GDM1 (cell line): Measurements from ENCODE around the gene PRODH2.

Experiments used
- DNase-seq: peaks from one replicate; lab custom pipeline; 2025; lab: John Stamatoyannopoulos, UW

PRODH2 gene

DNA sequence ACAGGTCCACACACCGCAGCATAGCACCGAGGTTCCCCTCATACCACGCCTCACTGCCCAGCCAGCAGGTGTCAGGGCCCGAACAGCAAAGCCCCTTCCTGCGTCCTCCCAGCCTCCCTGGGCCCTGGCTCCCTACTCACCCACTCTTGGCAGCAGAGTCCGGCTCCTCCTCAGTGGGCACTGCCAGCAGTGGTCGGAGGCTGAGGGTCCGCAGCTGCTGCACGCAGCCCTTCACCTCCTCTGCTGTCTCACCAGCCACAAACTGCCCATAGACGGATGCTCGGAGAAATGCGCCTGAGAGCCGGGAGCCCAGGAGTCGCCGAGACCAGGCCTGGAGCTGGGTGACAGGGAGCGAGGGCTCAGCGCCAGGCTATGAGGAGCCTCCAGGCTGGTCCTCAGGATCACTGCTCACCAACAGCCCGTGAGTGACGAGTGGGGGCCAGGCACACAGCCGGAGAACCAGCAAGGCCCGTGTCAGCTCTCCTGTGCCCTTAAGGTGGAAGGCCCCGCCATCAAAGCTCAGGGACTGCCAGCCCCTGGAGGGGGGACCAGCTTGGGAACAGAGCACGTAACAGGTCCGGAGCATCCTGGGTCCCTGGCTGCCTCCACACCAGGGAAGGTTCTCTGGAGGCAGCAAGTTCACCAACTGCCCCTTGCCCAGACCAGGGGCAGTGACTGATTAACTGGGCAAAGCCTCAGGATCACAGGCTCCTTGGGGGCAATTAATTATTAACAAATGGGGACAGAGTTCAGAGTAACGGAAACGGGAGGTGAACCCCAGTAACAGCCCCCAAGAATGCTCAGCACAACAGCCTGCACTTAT is at the start of gene PRODH2:
Gene PRODH2 (minus strand): TSS at position 626 of the 823 bp plus-strand sequence. CDS start 40 bp downstream, at position 586.
- DNase-seq = no peak

- DNase-seq = no peak
Measured at GRCh38 chr19:35861640-35862160, 49.1 kb upstream of the PRODH2 start.

DNA sequence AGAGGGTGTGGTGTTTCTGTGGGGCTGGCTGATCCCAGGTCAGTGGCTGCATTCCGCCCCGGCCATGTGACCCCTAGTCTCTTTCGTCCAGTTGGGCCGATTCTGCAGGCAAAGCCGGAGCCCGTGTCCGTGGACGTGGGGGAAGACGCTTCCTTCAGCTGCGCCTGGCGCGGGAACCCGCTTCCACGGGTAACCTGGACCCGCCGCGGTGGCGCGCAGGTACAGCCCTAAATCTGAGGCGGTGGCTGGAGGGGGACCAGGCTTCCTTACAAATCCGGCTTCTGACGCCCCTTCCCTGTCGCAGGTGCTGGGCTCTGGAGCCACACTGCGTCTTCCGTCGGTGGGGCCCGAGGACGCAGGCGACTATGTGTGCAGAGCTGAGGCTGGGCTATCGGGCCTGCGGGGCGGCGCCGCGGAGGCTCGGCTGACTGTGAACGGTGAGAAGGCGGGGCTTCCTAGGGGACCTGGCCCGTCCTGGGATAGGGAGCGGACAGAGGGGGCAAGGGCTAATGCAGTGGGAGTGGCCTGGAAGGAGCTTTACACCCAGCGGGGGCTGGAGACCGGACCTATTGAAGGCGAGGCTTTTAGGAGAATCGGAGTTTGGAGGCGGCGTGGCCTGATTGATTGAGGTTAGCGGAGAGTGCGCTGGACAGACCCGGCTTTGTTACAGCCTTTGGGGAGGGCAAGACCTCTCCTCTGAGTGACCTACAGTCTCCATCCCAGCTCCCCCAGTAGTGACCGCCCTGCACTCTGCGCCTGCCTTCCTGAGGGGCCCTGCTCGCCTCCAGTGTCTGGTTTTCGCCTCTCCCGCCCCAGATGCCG is 48.4 kb upstream of the PRODH2 start:
- no peak for DNase-seq

GRCh38 chr19:35860436-35860817 is 47.8 kb upstream of the PRODH2 start:
- no peak for DNase-seq

GRCh38 chr19:35859414-35859813 is 46.8 kb upstream of the PRODH2 start:
- DNase-seq = no peak

DNA sequence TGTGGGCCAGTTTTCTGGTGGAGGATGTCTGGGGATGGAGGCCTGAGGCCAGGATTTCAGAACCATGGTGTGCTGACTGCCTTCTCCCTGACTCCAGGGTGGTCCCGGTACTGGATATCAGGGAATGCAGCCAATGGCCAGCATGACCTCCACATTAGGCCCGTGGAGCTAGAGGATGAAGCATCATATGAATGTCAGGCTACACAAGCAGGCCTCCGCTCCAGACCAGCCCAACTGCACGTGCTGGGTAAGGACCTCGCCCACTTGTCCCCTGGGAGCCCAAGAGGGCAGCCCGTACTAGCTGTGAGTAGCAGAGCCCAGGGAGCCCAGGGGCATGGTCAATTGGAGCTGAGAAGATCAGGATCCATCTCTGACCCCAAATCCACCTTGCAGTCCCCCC is 45.7 kb upstream of the PRODH2 start:
- DNase-seq = no peak

DNA sequence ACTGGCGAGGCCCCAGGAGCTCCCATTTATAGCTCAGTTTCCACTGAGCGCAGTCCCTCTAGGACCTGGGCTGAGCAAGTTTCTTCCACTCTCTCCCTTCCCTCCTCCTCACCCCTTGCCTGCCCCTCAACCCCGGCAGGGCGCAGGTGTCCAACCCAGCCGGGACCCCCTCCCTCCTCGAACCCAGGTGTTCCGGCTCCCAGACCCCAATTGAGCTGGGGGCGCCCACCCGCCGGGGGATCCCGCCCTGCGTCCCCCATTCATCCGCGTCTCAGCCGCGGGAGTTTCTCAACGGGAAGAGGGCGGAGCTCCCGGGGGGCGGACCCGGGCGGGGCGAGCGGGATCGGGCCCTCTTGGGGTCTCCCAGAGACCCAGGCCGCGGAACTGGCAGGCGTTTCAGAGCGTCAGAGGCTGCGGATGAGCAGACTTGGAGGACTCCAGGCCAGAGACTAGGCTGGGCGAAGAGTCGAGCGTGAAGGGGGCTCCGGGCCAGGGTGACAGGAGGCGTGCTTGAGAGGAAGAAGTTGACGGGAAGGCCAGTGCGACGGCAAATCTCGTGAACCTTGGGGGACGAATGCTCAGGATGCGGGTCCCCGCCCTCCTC is 44.0 kb upstream of the PRODH2 start, which contains the start of gene KIRREL2:
Gene KIRREL2 (plus strand): TSS at position 366 of the 604 bp plus-strand sequence. CDS start 209 bp downstream, at position 575.
- DNase-seq = no peak

GRCh38 chr19:35853038-35853756 is 40.6 kb upstream of the PRODH2 start:
- DNase-seq = no peak

GRCh38 chr19:35852029-35852780 is 39.6 kb upstream of the PRODH2 start, which contains the start of gene NPHS1:
Gene NPHS1 (minus strand): TSS chr19:35852504. CDS start chr19:35851837, 667 bp downstream.
- DNase-seq = no peak

DNA sequence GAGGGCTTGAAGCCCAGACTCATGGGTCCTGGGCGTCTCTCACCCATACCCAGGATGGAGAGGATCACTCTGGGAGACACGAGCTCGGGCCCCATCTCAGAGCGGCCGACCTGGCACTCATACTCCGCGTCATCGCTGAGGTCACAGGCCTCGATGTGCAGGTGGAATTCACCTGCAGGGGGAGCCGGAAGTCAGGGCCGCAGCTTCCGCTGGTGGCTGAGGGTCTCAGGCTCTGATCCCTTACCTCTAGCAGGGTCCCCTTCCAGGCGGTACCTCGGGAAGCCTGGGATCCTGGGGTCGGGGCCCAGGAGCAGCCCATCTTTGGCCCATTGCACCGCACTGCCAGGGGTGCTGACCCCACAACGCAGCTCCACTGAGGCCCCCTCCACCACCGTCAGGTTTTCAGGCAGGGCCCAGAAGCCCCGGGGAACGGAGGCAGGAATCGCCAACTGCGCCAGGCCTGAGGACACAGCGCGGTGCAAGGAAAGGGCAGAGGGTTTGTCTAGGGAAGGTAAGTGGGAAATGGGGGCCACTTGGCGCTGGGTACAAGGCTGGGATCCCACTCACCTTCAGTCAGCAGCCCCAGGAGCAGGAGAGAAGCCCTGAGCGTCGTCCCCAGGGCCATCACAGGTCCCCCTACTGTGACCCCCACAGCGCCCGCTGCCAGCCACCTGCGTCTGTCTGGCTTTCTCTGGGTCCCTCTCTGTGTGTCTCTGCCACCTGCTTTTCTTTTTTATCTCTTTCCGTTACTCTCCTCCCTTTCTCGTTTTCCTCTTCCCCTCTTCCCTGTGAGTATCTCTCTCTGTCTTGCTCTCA is 38.8 kb upstream of the PRODH2 start:
- no peak for DNase-seq

GRCh38 chr19:35848919-35849505 is 36.4 kb upstream of the PRODH2 start:
- no peak for DNase-seq

- DNase-seq = no peak
Measured at GRCh38 chr19:35848486-35848885, 35.8 kb upstream of the PRODH2 start.

- no peak for DNase-seq
Measured at GRCh38 chr19:35847911-35848310, 35.3 kb upstream of the PRODH2 start.

- DNase-seq = no peak
Measured at GRCh38 chr19:35846038-35846668, 33.5 kb upstream of the PRODH2 start.

- no peak for DNase-seq
Measured at GRCh38 chr19:35845215-35846037, 32.8 kb upstream of the PRODH2 start.

GRCh38 chr19:35844482-35845214 is 32.0 kb upstream of the PRODH2 start:
- no peak for DNase-seq
